HG03066 (cell line): ENCODE measurements around the gene STYXL2.

Experiments used
- ATAC-seq: cut with Tn5 transposase; IDR thresholded peaks from one replicate; pipeline ENCODE4 v1.9.1; 2021; ENCODE audit warnings: low read depth; ENCODE audit not compliant: unreplicated experiment

Gene STYXL2

DNA sequence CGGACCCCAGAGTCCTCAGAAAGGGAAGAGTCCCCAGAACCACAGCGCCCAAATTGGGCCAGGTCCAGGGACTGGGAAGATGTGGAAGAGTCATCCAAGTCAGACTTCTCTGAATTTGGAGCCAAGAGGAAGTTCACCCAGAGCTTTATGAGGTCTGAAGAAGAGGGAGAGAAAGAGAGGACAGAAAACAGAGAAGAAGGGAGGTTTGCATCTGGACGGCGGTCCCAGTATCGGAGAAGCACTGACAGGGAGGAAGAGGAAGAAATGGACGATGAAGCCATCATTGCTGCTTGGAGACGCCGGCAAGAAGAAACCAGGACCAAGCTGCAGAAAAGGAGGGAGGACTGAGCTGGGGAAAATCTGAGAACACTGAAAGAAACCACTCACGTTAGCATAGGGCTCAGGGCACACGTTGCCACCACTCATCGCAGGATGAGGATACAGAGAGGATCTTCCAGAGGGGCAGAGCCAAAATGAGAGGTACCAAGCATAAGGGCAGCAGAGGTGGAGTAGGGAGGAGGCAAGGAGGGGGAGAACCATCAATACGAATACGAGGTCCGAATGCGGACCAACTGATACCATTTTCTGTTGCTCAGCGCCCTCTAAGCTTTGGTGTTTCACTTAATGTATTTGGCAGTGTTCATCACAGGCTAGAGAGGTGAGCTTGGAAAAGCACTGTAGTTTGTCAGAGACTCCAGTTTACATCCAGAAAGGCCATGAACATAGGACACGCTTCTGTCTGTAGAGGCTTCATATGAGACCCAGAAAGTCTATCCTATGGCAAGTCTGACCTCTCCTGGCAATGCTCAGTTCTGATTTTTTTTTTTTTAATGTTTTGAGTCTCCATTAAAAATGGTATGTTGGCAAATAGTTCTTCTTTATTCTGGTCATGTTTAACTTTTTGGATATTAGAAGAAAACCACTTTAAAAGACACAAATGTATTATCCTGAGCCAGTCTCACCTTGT is 34.7 kb downstream of the STYXL2 start:
- no peak for ATAC-seq

DNA sequence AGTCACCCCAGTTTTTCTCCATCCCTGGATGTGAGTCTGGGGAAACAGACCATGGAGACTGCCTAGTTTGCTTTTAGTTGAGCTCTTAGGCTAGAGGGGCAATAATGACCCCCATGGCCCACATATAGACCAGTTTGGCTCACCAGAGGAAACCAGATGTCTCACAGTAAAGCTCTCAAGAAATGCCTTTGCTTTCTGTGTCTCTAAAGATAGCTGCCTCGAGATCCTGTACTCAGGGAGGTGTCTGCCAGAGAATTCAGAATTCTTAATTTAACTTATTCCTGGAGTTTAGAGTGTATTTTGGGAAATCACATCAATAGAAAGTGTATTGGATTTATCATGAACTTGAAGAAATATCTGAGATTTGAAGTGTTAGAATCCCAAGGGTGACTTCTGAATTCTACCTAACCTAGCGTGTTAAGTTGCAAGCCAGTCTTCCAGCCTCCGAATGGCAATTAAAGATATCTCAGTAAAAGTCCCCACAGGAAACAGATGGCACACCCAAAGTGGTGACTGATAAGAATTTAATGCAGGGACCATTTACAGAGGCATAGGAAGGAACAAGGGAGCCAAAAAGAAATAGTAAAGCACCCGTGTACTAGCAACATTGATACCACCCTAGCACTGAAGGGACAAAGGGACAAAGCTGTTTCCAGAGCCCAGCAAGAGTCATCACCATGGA is 37.1 kb downstream of the STYXL2 start:
- ATAC-seq, result no peak

DNA sequence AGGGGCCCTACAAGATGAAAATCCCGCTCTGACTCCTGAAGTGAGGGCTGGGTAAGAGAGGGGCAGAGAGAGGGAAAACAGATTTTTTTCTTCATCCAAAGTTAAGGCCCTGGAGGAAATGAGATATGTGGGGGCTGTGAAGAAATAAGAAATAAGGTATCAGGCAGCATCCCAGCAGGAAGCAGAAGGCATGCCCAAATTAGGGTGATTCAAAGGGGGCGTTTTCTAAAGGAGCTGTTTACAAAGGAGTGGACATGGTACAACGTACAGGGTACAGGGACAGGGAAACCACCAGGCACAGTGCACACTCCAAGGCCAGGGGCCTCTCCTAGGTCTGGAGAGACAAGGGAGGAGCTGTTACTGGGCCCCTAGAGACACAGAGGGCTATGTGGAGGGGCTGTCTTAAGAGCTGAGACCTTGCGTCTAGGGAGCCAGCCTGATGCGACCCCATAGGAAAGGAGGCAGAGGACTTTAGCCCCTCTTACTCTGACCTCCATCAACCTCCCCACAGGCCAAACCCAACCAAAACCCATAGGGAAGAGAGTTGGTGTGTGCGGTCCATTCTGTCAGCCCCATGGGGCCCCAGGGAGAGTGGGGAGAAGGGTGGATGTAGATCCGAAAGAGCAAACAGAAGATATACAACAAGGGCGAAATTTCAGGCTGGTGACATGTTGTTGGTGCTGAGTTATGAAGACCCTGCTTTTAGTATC is 38.6 kb downstream of the STYXL2 start:
- ATAC-seq, result no peak

DNA sequence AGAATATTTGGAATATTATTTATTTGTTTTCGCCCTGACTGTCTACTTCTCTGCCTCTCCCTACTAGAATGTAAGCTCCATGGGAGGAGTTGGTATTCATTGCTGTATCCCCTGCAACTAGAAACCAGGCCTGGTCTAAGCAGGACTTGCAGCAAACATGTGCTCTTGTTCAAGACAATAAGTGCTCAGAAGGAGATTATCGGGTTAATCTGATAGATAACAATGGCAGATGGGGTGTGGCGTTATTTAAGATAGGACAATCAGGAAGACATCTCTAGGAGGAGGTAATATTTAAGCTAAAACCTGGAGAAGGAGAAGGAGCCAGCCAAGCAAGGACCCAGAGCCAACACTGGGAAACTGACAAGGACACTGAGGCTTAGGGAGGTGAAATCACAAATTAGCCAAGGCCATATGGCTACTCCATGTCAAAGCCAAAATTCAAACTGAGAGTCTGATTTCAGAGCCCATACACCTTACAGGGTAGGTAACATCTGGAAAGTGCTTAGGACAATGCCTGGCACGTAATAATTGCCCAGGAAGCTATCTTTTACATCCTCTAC is 41.5 kb downstream of the STYXL2 start:
- no peak for ATAC-seq

DNA sequence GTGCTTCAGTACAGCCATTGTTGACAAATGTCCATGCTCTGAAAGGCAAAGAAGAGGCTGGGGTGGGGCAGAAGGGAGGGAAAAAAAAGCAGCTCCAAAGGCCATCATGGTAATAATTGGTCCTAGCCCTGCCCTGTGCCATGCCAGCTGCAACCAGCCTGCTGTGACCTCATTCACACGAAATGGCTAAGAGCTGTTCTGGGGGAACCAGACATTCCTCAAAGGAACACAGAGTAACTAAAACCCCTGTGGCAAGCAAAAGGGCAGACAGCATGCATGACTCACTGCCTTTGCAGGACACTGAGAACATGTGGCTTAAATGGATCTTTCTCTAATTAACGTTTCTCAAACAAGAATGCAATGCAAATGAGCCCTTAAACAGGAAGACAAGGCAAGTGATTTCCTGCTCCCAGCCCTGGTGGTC is 42.3 kb downstream of the STYXL2 start:
- no peak for ATAC-seq

DNA sequence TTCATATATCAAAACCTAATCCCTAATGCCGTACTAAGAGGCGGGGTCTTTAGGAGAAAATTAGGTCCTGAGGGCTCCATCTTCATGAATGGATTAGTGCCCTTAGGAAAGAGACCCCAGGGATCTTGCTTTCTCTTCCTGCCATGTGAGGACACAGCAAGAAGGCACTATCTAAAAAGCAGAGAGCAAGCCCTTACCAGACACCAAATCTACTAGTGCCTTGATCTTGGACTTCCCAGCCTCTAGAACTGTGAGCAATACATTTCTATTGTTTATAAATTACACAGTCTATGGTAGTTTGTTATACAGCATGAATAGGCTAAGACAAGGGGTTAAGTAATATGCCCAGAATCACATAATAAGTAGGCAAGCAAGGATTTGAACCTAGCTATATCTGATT is 42.9 kb downstream of the STYXL2 start:
- ATAC-seq, result no peak

DNA sequence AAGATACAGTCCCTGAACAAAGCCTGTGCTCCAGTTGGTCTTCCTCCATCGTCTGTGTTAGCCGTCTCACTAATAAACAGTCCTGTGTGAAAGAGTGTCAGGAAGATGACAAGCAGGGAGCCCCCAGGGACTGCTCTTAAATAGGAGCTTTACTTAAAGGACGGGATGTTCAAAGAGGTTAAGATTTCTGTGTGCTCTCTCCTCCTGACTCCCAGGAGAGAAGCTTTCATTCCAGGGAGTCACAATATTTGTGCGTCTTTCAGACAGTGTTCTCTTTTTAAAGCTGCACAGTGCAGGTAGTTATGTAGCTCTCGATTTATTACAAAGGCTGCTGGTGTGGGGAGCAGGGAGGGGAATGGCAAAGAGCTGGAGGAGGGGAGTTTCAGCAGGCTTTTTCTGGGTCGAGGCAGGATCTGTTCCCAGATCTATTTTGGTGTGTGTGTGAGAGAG is 43.5 kb downstream of the STYXL2 start:
- no peak for ATAC-seq

DNA sequence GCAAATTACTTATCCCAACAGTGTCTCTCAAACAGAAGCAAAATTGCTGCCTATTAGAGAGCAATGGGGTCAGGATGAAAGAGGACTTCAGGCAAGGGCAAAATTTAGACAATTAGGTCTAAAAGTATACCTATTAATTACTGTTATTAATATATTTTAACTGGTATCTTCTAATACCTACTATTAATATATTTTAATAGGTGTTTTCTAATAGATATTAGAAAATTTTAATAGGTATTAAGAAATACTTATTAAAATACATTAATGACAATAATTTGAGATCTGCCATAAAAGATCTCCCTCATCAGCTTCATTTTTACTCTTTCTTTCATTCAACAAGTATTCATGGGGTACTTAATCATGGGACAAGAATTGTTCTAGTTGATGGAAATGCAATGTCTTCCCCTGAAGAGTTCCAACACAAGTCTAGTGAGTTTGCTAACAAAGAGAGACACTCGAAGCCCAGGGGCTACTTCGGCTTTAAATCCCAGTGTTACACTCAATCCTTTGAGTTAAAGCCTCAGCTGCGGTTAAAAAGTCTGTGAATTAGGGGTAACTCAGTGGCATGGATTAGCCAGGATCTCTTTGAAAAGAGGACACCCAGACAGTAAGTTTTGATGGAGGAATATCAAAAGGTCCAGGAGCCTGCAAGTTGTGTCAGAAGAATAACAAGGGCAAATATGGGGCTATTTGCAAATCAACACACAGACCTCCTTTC is 44.1 kb downstream of the STYXL2 start:
- ATAC-seq, result no peak

DNA sequence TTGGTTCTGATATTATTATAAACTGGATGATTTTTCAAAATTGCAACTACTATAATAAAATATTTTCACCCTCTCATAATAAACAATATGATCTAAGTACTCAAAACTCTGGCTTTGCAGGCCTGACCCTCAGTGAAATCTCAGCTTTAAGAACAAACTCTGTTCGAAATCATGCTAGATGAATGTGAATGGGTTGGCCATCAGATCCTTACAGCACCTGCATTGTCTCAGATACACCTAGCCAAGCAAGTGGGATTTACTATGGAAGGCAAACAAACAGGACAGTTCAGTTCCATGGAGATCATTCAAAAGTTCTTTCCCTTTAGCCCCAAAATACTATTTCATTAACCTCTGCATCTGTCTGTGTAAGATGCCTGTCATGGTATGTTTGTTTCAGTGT is 44.8 kb downstream of the STYXL2 start:
- ATAC-seq, result no peak

DNA sequence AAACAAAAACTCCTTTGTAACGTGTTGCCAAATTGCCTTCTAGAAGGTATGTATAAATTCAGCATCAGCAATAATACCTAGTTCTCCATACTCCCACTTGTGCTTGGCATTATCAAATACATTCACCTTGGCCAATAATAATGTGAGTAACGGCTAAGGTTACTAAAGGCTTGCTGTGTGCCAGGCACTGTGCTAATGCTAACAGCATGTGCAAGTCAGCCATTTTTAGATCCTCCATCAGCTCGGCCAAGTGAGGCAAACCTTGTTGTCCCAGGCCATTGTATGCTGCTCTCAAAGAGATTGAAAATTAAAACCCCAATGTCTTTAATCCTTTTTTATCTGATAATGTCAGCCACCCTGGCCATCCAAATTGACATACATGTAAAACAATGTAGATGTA is 48.1 kb downstream of the STYXL2 start:
- ATAC-seq, result no peak
